GM23338 (cell line): ENCODE measurements around the gene RBP5. TPM values are rescaled to one million over a fixed set of nuclear protein-coding genes. Genes with fewer than 3 reads are reported as not detected.

Experiments used
- ATAC-seq: fragments of 200-7000 bp; cut with Tn5 transposase; 3 replicates; pipeline ENCODE4 v1.9.1; 2020
- DNase-seq: peaks from one replicate; pipeline ENCODE4 v3.0.0-alpha.2; 2015; ENCODE audit warnings: low spot score
- H2AFZ ChIP-seq: fragments of 200-600 bp; sonication (generic); 2 replicates; pipeline ENCODE4 v1.8.0; 2016; ENCODE audit warnings: antibody characterized with exemption, mild to moderate bottlenecking, moderate library complexity
- H3F3A ChIP-seq: fragments of 200-600 bp; sonication (generic); replicated peaks from 2 replicates; pipeline ENCODE4 v1.8.0; 2017; ENCODE audit warnings: antibody characterized with exemption, mixed run types, low read depth
- H3K27ac ChIP-seq: fragments of 200-600 bp; sonication (generic); 2 replicates; pipeline ENCODE4 v1.6.1; 2016; ENCODE audit warnings: low read depth
- H3K27me3 ChIP-seq: fragments of 200-600 bp; sonication (generic); 2 replicates; pipeline ENCODE4 v1.8.0; 2016; ENCODE audit warnings: mild to moderate bottlenecking, mixed run types, moderate library complexity; ENCODE audit not compliant: insufficient read depth
- H3K36me3 ChIP-seq: fragments of 200-600 bp; sonication (generic); 2 replicates; pipeline ENCODE4 v1.8.0; 2016; ENCODE audit warnings: mild to moderate bottlenecking; ENCODE audit not compliant: insufficient read depth
- H3K4me1 ChIP-seq: fragments of 200-600 bp; sonication (generic); 2 replicates; pipeline ENCODE4 v1.8.0; 2016; ENCODE audit warnings: mild to moderate bottlenecking, moderate library complexity; ENCODE audit not compliant: insufficient read depth
- H3K4me2 ChIP-seq: fragments of 200-600 bp; sonication (generic); 2 replicates; pipeline ENCODE4 v1.7.1; 2017; ENCODE audit warnings: mixed run types
- H3K4me3 ChIP-seq: fragments of 200-600 bp; sonication (generic); 2 replicates; pipeline ENCODE4 v1.6.1; 2016; ENCODE audit warnings: mixed run types
- H3K79me2 ChIP-seq: fragments of 200-600 bp; sonication (generic); replicated peaks from 2 replicates; pipeline ENCODE4 v1.8.0; 2017; ENCODE audit warnings: mild to moderate bottlenecking; ENCODE audit not compliant: insufficient read depth
- H3K9me2 ChIP-seq: fragments of 200-600 bp; sonication (generic); 2 replicates; pipeline ENCODE4 v1.8.0; 2017; ENCODE audit not compliant: insufficient read depth
- H4K20me1 ChIP-seq: fragments of 200-600 bp; sonication (generic); replicated peaks from 2 replicates; pipeline ENCODE4 v1.8.0; 2017; ENCODE audit warnings: mild to moderate bottlenecking; ENCODE audit not compliant: insufficient read depth
- H3K27ac Mint-ChIP-seq: 2 replicates; pipeline ENCODE4 v1.8.0; 2020; ENCODE audit warnings: inconsistent platforms, mild to moderate bottlenecking, moderate library complexity, mixed read lengths
- H3K27me3 Mint-ChIP-seq: 3 replicates; pipeline ENCODE4 v1.8.0; 2022; ENCODE audit warnings: low read depth, mild to moderate bottlenecking, moderate library complexity, mixed read lengths, inconsistent platforms; ENCODE audit not compliant: insufficient read depth, poor library complexity
- H3K36me3 Mint-ChIP-seq: 3 replicates; pipeline ENCODE4 v1.8.0; 2021; ENCODE audit warnings: low read depth, mild to moderate bottlenecking, inconsistent platforms, moderate library complexity, mixed read lengths
- H3K4me1 Mint-ChIP-seq: 3 replicates; pipeline ENCODE4 v1.8.0; 2020; ENCODE audit warnings: mild to moderate bottlenecking, inconsistent platforms, mixed read lengths
- H3K4me3 Mint-ChIP-seq: 3 replicates; pipeline ENCODE4 v1.8.0; 2021; ENCODE audit warnings: moderate library complexity, mild to moderate bottlenecking, inconsistent platforms, mixed read lengths
- H3K9me3 Mint-ChIP-seq: 3 replicates; pipeline ENCODE4 v1.8.0; 2020; ENCODE audit warnings: moderate library complexity, mild to moderate bottlenecking, inconsistent platforms, mixed read lengths
- CREB1 ChIP-seq: fragments of 250-450 bp; sonication (Bioruptor Pico); IDR thresholded peaks from 2 replicates; pipeline ENCODE4 v1.5.0; 2020; ENCODE audit warnings: low read depth, mild to moderate bottlenecking, moderate library complexity
- CTCF ChIP-seq, 2 experiments: fragments of 200-600 bp in 1 of 2; sonication (generic) in 1 of 2; conservative IDR thresholded peaks; 2 replicates each; pipeline versions ENCODE4 v1.5.1 to v1.6.1; 2016 to 2017; ENCODE audit warnings: antibody characterized with exemption in 2 of 2, low read depth in 2 of 2, mild to moderate bottlenecking in 2 of 2, moderate library complexity in 1 of 2
- NANOG ChIP-seq: IDR thresholded peaks from 2 replicates; pipeline ENCODE4 v1.6.1; 2016; ENCODE audit warnings: antibody characterized with exemption, borderline replicate concordance
- POLR2AphosphoS5 ChIP-seq: IDR thresholded peaks from 2 replicates; pipeline ENCODE4 v1.6.1; 2016; ENCODE audit warnings: antibody characterized with exemption, low read depth
- STAT1 ChIP-seq: IDR thresholded peaks from one replicate; pipeline ENCODE4 v1.6.1; 2016; ENCODE audit warnings: antibody characterized with exemption; ENCODE audit not compliant: unreplicated experiment
- ZNF114 ChIP-seq: fragments of 250-450 bp; sonication (Bioruptor Pico); IDR thresholded peaks from 2 replicates; pipeline ENCODE4 v1.5.0; 2020; ENCODE audit warnings: mild to moderate bottlenecking, moderate library complexity
- ZNF462 ChIP-seq: fragments of 250-450 bp; sonication (Bioruptor Pico); IDR thresholded peaks from 2 replicates; pipeline ENCODE4 v1.5.0; 2020; ENCODE audit warnings: mild to moderate bottlenecking, moderate library complexity
- polyA plus RNA-seq: library from polyadenylated mRNA; unstranded; fragments of >200 nt; fragmentation: Nextera tagmentation; extraction: Ambion mirVana; gene quantifications from 2 replicates; pipeline ENCODE4 v1.2.1, GENCODE V29; 2016
- total RNA-seq: library from RNA; depleted of rRNA; stranded (reverse); fragments of >200 nt; shearing (Covaris generic); gene quantifications from 2 replicates; pipeline ENCODE4 v1.2.3, GENCODE V29; 2014

RBP5 gene
- total and polyA plus RNA-seq, 2 experiments from 2014 or later = 1.2 to 3.0 TPM

- TF ChIP-seq CTCF (conservative IDR thresholded peaks at IDR 0.05; ENCODE audit: low read depth in 2 of 2) = 0 out of 4 replicates have a peak, but pooled peaks of 1 of the 2 experiments have one; percentile 7
- TF ChIP-seq ZNF114 (CRISPR knock-in tag) = no peak
- peaks cover 19% of the 10 kb centered on the region for H3K27me3 Mint-ChIP-seq
- H3K4me1 ChIP-seq = peaks cover 16% of the 10 kb centered on the region
- no peak overlapping the region for H3K27ac Mint-ChIP-seq
- no peaks in the 10 kb centered on the region for H3K36me3 ChIP-seq
- H3K36me3 Mint-ChIP-seq = peaks cover 12% of the 10 kb centered on the region
- no peak overlapping the region; the same call in 1 of the 2 replicates for H2AFZ ChIP-seq
- ATAC-seq = peak; percentile 8
- 0 out of 2 replicates have a peak, but pooled peaks cover 5% of the 10 kb centered on the region for H3K9me2 ChIP-seq
- no peaks in the 10 kb centered on the region; the same call in 2 of the 3 replicates for H3K9me3 Mint-ChIP-seq
- H3K4me3 ChIP-seq = peak overlapping the region; percentile 97
- DNase-seq = peak; percentile 64
- H3K27ac ChIP-seq = no peak overlapping the region
- no peaks in the 10 kb centered on the region for H3K79me2 ChIP-seq
- 0 out of 2 replicates have a peak, but pooled peaks cover 4% of the 10 kb centered on the region for H3F3A ChIP-seq
- peak overlapping the region; percentile 88 for H3K4me3 Mint-ChIP-seq
- peaks cover 28% of the 10 kb centered on the region for H3K4me1 Mint-ChIP-seq
- H4K20me1 ChIP-seq = no peaks in the 10 kb centered on the region; the same call in 1 of the 2 replicates
- H3K27me3 ChIP-seq = no peaks in the 10 kb centered on the region
- H3K4me2 ChIP-seq = peak overlapping the region; percentile 100
Observed at GRCh38 chr12:7131502-7131866, 2.8 kb upstream of the RBP5 start.

GRCh38 chr12:7130701-7131501, 2.2 kb upstream of the RBP5 start:
- peak overlapping the region; percentile 95 for H2AFZ ChIP-seq

More at GRCh38 chr12:7130701-7131501, 2.2 kb upstream of the RBP5 start:
- Mint-ChIP-seq H3K27me3 (peaks cover 19% of the 10 kb centered on the region), H3K27ac (no peak overlapping the region), H3K4me1 (peaks cover 28% of the 10 kb centered on the region), H3K9me3 (no peaks in the 10 kb centered on the region; the same call in 2 of the 3 replicates), H3K36me3 (peaks cover 12% of the 10 kb centered on the region), H3K4me3 (peak overlapping the region; percentile 88)
- Histone ChIP-seq H3K79me2 (no peaks in the 10 kb centered on the region), H3K27ac (no peak overlapping the region), H4K20me1 (no peaks in the 10 kb centered on the region; the same call in 1 of the 2 replicates), H3K4me2 (peak overlapping the region; percentile 100), H3K9me2 (0 out of 2 replicates have a peak, but pooled peaks cover 5% of the 10 kb centered on the region), H3K27me3 (no peaks in the 10 kb centered on the region), H3K36me3 (no peaks in the 10 kb centered on the region), H3F3A (0 out of 2 replicates have a peak, but pooled peaks cover 4% of the 10 kb centered on the region), H3K4me3 (peak overlapping the region; percentile 97), H3K4me1 (peaks cover 16% of the 10 kb centered on the region)
- peak; percentile 73 for ATAC-seq
- TF ChIP-seq CREB1 (CRISPR knock-in tag) (no peak), ZNF114 (CRISPR knock-in tag) (no peak), STAT1 (no peak), NANOG (no peak), ZNF462 (no peak), POLR2AphosphoS5 (no peak)
- DNase-seq = peak; percentile 78
